ENCODE measurements around the gene RCSD1. TPM values are rescaled to one million over a fixed set of nuclear protein-coding genes. Genes with fewer than 3 reads are reported as not detected.

RCSD1 gene
- total RNA-seq, 2 donors from 2014 or later: 4.7 to 5.6 TPM

DNA sequence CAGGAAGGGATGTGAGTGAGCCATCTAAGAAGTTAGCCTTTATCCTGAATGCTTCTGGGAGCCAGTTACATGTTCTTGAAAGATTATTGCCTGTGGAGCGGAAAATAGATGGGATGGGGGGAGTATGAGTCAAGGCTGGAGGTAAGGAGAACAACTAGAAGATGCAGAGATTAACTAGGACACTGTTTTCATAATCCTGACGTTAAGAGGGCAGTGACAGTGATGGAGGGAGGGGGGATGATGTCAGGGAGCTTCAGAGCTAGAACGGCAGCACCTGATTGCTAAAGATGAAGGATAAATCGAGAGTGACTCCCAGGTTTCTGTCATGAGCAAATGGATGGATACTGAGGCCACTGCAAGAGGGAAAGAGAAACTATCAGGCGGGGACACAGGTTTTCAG, 10.0 kb upstream of the RCSD1 start:
- TF ChIP-seq, protein P1, sequence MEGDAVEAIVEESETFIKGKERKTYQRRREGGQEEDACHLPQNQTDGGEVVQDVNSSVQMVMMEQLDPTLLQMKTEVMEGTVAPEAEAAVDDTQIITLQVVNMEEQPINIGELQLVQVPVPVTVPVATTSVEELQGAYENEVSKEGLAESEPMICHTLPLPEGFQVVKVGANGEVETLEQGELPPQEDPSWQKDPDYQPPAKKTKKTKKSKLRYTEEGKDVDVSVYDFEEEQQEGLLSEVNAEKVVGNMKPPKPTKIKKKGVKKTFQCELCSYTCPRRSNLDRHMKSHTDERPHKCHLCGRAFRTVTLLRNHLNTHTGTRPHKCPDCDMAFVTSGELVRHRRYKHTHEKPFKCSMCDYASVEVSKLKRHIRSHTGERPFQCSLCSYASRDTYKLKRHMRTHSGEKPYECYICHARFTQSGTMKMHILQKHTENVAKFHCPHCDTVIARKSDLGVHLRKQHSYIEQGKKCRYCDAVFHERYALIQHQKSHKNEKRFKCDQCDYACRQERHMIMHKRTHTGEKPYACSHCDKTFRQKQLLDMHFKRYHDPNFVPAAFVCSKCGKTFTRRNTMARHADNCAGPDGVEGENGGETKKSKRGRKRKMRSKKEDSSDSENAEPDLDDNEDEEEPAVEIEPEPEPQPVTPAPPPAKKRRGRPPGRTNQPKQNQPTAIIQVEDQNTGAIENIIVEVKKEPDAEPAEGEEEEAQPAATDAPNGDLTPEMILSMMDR (IDR thresholded peaks at IDR 0.05): no peak
- no peak for TF ChIP-seq POLR2A (IDR thresholded peaks at IDR 0.05)
- intact Hi-C loops (cut with DNase I): no loop called here
- WGBS, 2 donors: 49 to 56% methylated on average over 5 of the region's 5 CpGs
- H3K9me3 ChIP-seq: peaks cover 0 to 3% (median 0%) of the 10 kb centered on the region in 3 donors
- no peaks in the 10 kb centered on the region for H3K36me3 ChIP-seq (replicated peaks in 1 of 2; ENCODE audit: insufficient read depth in 1 of 2, low read depth in 2 of 2)
- DNase-seq (no peak), ATAC-seq (no peak)
- no peak overlapping the region for H3K27ac ChIP-seq
- no peak overlapping the region for H3K4me3 ChIP-seq
- no peaks in the 10 kb centered on the region for H3K27me3 ChIP-seq
- H3K4me1 ChIP-seq: no peaks in the 10 kb centered on the region

DNA sequence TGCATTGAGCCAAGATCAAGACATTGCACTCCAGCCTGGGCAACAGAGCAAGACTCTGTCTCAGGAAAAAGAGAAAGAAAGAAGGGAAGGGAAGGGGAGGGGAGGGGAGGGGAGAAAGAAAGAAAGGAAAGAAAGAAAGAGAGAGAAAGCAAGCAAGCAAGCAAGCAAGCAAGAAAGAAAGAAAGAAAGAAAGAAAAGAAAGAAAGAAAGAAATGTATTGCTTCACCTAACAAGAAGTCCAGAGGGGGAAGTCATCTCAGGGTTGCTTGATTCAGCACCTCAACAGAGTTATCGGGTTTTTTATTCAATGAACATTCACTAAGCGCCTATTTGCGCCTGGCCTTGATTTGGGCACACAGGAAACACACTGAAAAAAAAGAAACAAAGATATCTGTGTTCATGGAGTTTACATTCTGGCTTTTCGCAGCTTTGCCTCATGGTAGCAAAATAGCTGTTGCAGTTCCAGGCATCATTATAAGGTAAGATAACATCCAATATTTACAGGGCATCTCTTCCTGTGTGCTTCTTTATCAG, 8.2 kb upstream of the RCSD1 start:
- Histone ChIP-seq H3K27ac (no peak overlapping the region), H3K4me3 (no peak overlapping the region), H3K4me1 (no peaks in the 10 kb centered on the region), H3K36me3 (replicated peaks in 1 of 2; ENCODE audit: insufficient read depth in 1 of 2, low read depth in 2 of 2) (no peaks in the 10 kb centered on the region), H3K27me3 (no peaks in the 10 kb centered on the region), H3K9me3 (no peaks in the 10 kb centered on the region)
- no peak for ATAC-seq
- intact Hi-C loops (cut with DNase I): no loop called here
- no peak for DNase-seq
- 65 to 71% methylated on average over 4 of the region's 4 CpGs for WGBS, 2 donors
- TF ChIP-seq, protein P1 (IDR thresholded peaks at IDR 0.05): no peak
- TF ChIP-seq POLR2A (IDR thresholded peaks at IDR 0.05): no peak

DNA sequence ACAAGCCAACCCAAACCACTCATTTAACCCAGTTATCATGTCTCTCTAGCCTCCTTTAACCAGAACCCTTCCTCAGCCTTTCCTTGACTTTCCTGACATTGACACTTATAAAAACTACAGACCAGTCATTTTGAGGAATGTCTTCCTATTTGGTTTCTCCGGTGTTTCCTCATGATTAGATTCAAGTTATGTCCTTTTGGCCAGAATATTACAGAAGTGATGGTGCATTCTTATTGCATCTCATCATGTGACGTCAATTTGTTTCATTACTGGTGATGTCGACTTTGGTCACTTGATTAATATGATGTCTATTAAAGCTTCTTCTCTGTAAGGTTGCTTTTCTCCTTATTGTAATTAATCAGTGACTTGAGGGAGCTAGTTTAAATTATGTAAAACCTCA, 6.1 kb upstream of the RCSD1 start:
- TF ChIP-seq, protein P1 (IDR thresholded peaks at IDR 0.05): no peak
- TF ChIP-seq POLR2A (IDR thresholded peaks at IDR 0.05): no peak
- WGBS, 2 donors: 63 to 83% methylated on average over 3 of the region's 3 CpGs

DNA sequence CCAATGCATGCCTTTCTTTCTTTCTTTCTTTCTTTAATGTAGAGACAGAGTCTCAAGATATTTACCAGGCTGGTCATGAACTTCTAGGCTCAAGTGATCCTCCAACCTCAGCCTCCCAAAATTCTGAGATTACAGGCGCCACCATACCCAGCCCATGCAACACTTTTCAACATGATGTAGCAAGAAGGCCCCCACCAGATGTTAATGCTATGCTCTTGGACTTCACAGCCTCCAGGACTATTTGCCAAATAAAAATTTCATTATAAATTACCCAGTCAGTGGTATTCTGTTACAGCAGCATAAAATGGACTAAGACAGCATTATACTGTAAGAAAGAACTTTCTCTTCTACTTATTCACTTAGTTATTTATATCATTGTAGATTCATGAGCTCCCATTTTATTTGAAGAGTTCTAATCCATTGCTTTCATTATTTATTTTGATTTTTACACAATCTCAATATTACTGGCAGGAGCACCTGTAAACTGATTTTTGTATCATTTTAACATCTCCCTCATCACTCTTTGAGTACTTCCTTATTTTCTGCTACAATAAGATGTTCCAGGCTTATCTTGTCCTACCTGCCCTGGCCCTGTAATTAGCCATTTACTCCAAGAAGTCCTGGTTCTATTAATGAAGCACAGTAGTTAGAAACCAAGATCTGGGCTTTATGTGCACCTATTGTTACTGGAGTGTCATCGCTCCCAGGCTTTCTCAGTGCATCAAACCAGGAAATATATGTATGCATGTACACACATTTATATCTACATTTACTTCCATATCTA, 4.8 kb upstream of the RCSD1 start:
- Histone ChIP-seq H3K27ac (no peak overlapping the region), H3K4me1 (peaks cover 1% of the 10 kb centered on the region), H3K36me3 (replicated peaks in 1 of 2; ENCODE audit: insufficient read depth in 1 of 2, low read depth in 2 of 2) (no peaks in the 10 kb centered on the region), H3K27me3 (no peaks in the 10 kb centered on the region), H3K9me3 (no peaks in the 10 kb centered on the region), H3K4me3 (no peak overlapping the region)
- intact Hi-C loops (cut with DNase I): no loop called here
- 94 to 95% methylated on average over 2 of the region's 2 CpGs for WGBS, 2 donors
- ATAC-seq: no peak
- TF ChIP-seq POLR2A (IDR thresholded peaks at IDR 0.05): no peak
- TF ChIP-seq, protein P1 (IDR thresholded peaks at IDR 0.05): no peak
- no peak for DNase-seq

More for the DNA sequence above, 6.1 kb upstream of the RCSD1 start:
- Histone ChIP-seq H3K9me3 (no peaks in the 10 kb centered on the region), H3K4me3 (no peak overlapping the region), H3K27ac (no peak overlapping the region), H3K36me3 (replicated peaks in 1 of 2; ENCODE audit: insufficient read depth in 1 of 2, low read depth in 2 of 2) (no peaks in the 10 kb centered on the region), H3K4me1 (no peaks in the 10 kb centered on the region), H3K27me3 (no peaks in the 10 kb centered on the region)
- no peak for ATAC-seq
- intact Hi-C loops (cut with DNase I): no loop called here
- no peak for DNase-seq

DNA sequence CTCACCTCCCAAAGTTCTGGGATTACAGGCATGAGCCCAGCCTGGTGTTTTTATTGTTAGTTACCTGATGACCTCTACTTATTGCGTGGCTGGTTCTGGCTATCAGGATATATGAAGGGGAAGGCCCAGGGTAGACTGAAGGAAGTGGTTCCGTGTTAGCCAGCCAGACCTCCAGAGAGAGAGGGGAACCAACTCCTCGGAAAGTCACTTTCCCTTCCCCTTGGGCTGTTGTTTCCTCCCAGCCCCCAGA, 2.5 kb upstream of the RCSD1 start:
- 60 to 65% methylated on average over 3 of the region's 3 CpGs for WGBS, 2 donors
- DNase-seq (peak in 1 of 4 donors; percentile 42), ATAC-seq (no peak)
- Histone ChIP-seq H3K4me3 (no peak overlapping the region), H3K27me3 (no peaks in the 10 kb centered on the region), H3K4me1 (peaks cover 4% of the 10 kb centered on the region), H3K27ac (no peak overlapping the region), H3K36me3 (replicated peaks in 1 of 2; ENCODE audit: insufficient read depth in 1 of 2, low read depth in 2 of 2) (no peaks in the 10 kb centered on the region), H3K9me3 (no peaks in the 10 kb centered on the region)
- TF ChIP-seq POLR2A (IDR thresholded peaks at IDR 0.05): no peak
- TF ChIP-seq, protein P1 (IDR thresholded peaks at IDR 0.05): no peak
- intact Hi-C loops (cut with DNase I): no loop called here
